Retinal pigment epithelial cell (primary cell): Measurements from ENCODE around the gene ALOX12.

Source experiments
- DNase-seq: peaks from one replicate; pipeline ENCODE4 v3.0.0-alpha.2; 2010; ENCODE audit warnings: low read depth
- H3K4me3 ChIP-seq: 2 replicates; pipeline ENCODE4 v1.5.1; 2011; ENCODE audit warnings: mild to moderate bottlenecking, low read length, control low read depth, moderate library complexity
- CTCF ChIP-seq: conservative IDR thresholded peaks from 2 replicates; pipeline ENCODE4 v1.5.1; 2011; ENCODE audit warnings: low read depth, low read length, control low read depth, inconsistent platforms

ALOX12 gene

DNA sequence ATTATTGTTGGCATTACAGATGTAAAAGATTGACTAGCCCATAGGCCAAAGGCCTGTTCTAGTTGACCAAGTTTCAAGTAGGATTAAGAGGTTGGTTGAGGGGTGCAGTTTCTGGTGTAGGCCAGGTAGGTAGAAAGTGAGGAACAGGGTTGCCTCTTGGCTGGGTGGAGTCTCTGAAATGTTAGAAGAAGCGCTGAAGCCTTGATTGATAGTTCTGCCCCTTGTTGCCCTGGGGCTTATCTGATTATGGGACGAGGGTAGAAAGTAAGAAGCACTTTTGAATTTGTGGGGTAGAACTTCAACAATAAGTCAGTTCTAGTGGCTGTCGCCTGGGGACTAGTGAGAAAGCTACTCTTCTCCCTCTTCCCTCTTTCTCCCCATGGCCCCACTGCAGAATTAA is 33.2 kb downstream of the ALOX12 start:
- DNase-seq: no peak
- no peak for TF ChIP-seq CTCF
- H3K4me3 ChIP-seq: no peak overlapping the region

DNA sequence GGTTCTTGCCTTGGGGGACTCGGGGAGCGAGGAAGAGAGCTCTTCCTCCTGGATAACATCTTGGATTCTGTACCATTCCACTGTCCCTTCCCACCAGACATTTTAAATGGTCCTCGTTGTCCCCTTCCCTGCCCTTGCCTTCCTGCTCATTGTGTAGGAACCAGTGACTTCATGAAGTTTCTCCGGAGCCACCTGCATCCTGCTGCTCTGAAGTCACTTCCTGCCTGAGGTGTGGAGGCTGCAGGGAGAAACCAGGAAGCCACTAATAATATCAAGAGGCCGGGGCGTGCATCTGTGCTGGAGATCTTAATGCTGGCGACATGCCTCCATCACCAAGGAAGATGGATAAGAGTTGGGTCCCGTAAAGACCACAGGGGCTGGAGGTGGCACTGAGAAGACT is 33.8 kb downstream of the ALOX12 start:
- DNase-seq: no peak
- TF ChIP-seq CTCF: no peak
- no peak overlapping the region for H3K4me3 ChIP-seq

DNA sequence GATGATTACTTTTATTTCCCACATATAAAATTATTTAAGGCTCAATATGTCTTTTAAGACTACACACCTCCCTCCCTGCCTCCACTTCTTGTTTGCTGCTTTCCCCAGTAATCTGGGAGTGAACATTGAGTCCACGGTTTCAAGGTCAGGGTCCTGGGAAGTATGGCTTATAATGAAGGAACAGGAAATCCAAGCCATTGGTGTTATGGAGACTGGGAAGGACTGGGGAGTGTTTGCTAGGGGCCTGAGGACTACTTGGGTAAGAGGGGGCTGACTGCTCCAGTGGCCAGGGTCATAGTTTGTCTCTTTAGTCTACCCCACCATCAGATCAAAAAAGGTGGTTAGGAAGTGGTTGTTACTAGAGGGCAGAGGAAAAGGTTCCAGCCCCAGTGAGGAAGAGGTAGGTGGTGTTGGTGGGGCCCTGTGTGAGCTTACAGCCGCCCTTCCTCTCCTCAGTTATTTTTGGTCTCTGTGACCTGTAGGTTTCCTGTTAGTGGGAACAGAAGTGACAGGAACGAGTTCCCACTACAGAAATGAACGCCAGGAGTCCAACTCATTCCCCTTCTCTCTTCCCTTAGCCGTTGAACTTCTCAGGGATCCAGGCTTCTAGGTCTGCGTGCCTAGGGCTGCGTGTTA is 39.2 kb downstream of the ALOX12 start:
- no peak for DNase-seq
- H3K4me3 ChIP-seq: peak overlapping the region; percentile 81
- TF ChIP-seq CTCF: no peak

- peak; percentile 63 for DNase-seq
- no peak for TF ChIP-seq CTCF
- peak within 1 kb of the TSS; percentile 81 for H3K4me3 ChIP-seq
Observed at GRCh38 chr17:7035591-7036368, 39.9 kb downstream of the ALOX12 start, which contains the start of gene SLC16A13. Gene SLC16A13, plus strand, starts transcription at chr17:7036015. Its CDS starts 368 bp downstream, at chr17:7036383.

DNA sequence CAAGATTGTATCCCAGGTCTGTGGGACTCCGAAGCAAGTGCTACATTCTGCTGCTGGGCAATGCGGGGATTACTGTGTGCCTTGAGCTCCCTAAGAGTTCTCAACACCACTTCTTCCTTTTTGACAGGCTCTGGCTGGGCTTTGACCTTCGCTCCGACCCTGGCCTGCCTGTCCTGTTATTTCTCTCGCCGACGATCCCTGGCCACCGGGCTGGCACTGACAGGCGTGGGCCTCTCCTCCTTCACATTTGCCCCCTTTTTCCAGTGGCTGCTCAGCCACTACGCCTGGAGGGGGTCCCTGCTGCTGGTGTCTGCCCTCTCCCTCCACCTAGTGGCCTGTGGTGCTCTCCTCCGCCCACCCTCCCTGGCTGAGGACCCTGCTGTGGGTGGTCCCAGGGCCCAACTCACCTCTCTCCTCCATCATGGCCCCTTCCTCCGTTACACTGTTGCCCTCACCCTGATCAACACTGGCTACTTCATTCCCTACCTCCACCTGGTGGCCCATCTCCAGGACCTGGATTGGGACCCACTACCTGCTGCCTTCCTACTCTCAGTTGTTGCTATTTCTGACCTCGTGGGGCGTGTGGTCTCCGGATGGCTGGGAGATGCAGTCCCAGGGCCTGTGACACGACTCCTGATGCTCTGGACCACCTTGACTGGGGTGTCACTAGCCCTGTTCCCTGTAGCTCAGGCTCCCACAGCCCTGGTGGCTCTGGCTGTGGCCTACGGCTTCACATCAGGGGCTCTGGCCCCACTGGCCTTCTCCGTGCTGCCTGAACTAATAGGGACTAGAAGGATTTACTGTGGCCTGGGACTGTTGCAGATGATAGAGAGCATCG is 42.4 kb downstream of the ALOX12 start:
- TF ChIP-seq CTCF: no peak
- H3K4me3 ChIP-seq: no peak overlapping the region
- DNase-seq: no peak

- DNase-seq: no peak
- no peak for TF ChIP-seq CTCF
- no peak overlapping the region for H3K4me3 ChIP-seq
Observed at GRCh38 chr17:7039832-7040231, 44.0 kb downstream of the ALOX12 start.
